Pancreas (tissue), 10 donors: ENCODE results near the gene GABARAPL2. TPM values are rescaled to one million over a fixed set of nuclear protein-coding genes. Genes with fewer than 3 reads are reported as not detected.

Experiments
- ATAC-seq, 4 donors: fragments of 200-7000 bp; cut with Tn5 transposase; one replicate each; pipeline versions ENCODE4 v1.8.0 to v1.9.1; 2020; ENCODE audit warnings: mild to moderate bottlenecking in 4 of 4, moderate library complexity in 4 of 4
- DNase-seq, 6 donors: peaks; one replicate each; pipeline ENCODE4 v3.0.0-alpha.2; 2020
- FAIRE-seq: peaks from 2 replicates; lab custom pipeline; 2012; peaks lifted over from hg19 to GRCh38; lab: Jason Lieb, UNC
- H3K27ac ChIP-seq, 4 donors: fragments of 200-600 bp; sonication (generic); 1 replicate in 3 of 4; 2 replicates in 1 of 4; pipeline versions ENCODE4 v1.5.0 to v1.8.0; 2020
- H3K27me3 ChIP-seq, 4 donors: fragments of 200-600 bp; one replicate each; pipeline ENCODE4 v1.8.0; 2021
- H3K36me3 ChIP-seq, 3 donors: fragments of 200-600 bp; sonication (generic) in 1 of 3; one replicate each; pipeline versions ENCODE4 v1.5.0 to v1.8.0; 2020 to 2021
- H3K4me1 ChIP-seq, 3 donors: fragments of 200-600 bp; one replicate each; pipeline ENCODE4 v1.8.0; 2021
- H3K4me3 ChIP-seq, 4 donors: fragments of 200-600 bp; sonication (generic) in 2 of 4; one replicate each; pipeline versions ENCODE4 v1.5.0 to v1.8.0; 2020 to 2021
- H3K9me3 ChIP-seq, 4 donors: fragments of 200-600 bp; one replicate each; pipeline ENCODE4 v1.8.0; 2021
- CTCF ChIP-seq, 4 donors: fragments of 200-600 bp; sonication (generic) in 3 of 4; IDR thresholded peaks; one replicate each; pipeline versions ENCODE4 v1.5.0 to v1.8.0; 2021; ENCODE audit warnings: antibody characterized with exemption in 4 of 4
- WGBS, 2 donors: extraction: QIAGEN DNeasy Blood & Tissue Kit; methylation state at CpG; one replicate each; pipeline ENCODE4 v1.1.7; 2013; 5-methylcytosine and 5-hydroxymethylcytosine counted together
- intact Hi-C, 3 donors: fragments of 100-400 bp; cut with DNase I; formaldehyde crosslinking; loops; one replicate each; pipeline versions ENCODE4 v1.11.1 to v1.14.2; 2022
- polyA plus RNA-seq, 2 donors: library from polyadenylated mRNA; stranded (reverse); fragments of 200-250 nt; gene quantifications; one replicate each; pipeline ENCODE4 v1.2.3, GENCODE V29; 2013
- total RNA-seq, 6 donors: library from RNA; stranded (reverse); fragmentation: NEBNext Ultra II Directional in 4 of 6; extraction: Animal tissue kit (Norgen Biotek cat#: 25700) in 4 of 6; gene quantifications; one replicate each; pipeline versions ENCODE4 v1.2.1 to v1.2.4, GENCODE V29; 2021 to 2023
- donor health status: healthy with polysubstance abuse.
- donor health status: DM: no; HTN: no; CAD: no; lungs with moderate emphysema.
- donor health status: DM: no; HTN: no; CAD: no.
- donor health status: control.
- donor health status: control.
- donor health status: Bipolar disorder and iron deficiency.
- donor health status: DM: yes; HTN: yes; CAD: no.
- donor health status: DM: no; HTN: no; CAD: no.
- donor health status: DM: no; HTN: no; CAD: no.
- donor health status: DM: yes; HTN: yes; CAD: no.

The GABARAPL2 gene
- total and polyA plus RNA-seq, 8 donors, result 29.9 to 117 (median 40.3) TPM

GRCh38 chr16:75614066-75614897, 48.1 kb downstream of the GABARAPL2 start:
- TF ChIP-seq CTCF (IDR thresholded peaks at IDR 0.05), result no peak
- intact Hi-C loops, result no loop called here
- Histone ChIP-seq H3K27ac (no peak overlapping the region), H3K9me3 (no peaks in the 10 kb centered on the region), H3K36me3 (peaks cover 0 to 6% (median 0%) of the 10 kb centered on the region in 3 donors), H3K4me3 (no peak overlapping the region), H3K27me3 (no peaks in the 10 kb centered on the region), H3K4me1 (no peaks in the 10 kb centered on the region)
- DNase-seq, result no peak
- 96 to 99% methylated on average over 4 of the region's 4 CpGs for WGBS, 2 donors
- no peak for FAIRE-seq
- peak in 1 of 4 donors; percentile 38 for ATAC-seq

GRCh38 chr16:75615619-75616018, 49.4 kb downstream of the GABARAPL2 start:
- Histone ChIP-seq H3K36me3 (peaks cover 0 to 6% (median 0%) of the 10 kb centered on the region in 3 donors), H3K27ac (no peak overlapping the region), H3K9me3 (no peaks in the 10 kb centered on the region), H3K4me1 (no peaks in the 10 kb centered on the region), H3K4me3 (no peak overlapping the region), H3K27me3 (no peaks in the 10 kb centered on the region)
- DNase-seq, result no peak
- ATAC-seq, result no peak
- 99 to 100% methylated on average over 2 of the region's 2 CpGs for WGBS, 2 donors
- intact Hi-C loops, result no loop called here
- FAIRE-seq, result no peak
- no peak for TF ChIP-seq CTCF (IDR thresholded peaks at IDR 0.05)

GRCh38 chr16:75616521-75617010, 50.4 kb downstream of the GABARAPL2 start:
- Histone ChIP-seq H3K36me3 (peaks cover 0 to 6% (median 0%) of the 10 kb centered on the region in 3 donors), H3K4me1 (peaks cover 0 to 5% (median 0%) of the 10 kb centered on the region in 3 donors), H3K9me3 (no peaks in the 10 kb centered on the region), H3K4me3 (no peak overlapping the region), H3K27ac (no peak overlapping the region), H3K27me3 (no peaks in the 10 kb centered on the region)
- TF ChIP-seq CTCF (IDR thresholded peaks at IDR 0.05), result no peak
- intact Hi-C loops, result no loop called here
- 90 to 94% methylated on average over 4 of the region's 4 CpGs for whole genome bisulfite sequencing, 2 donors
- ATAC-seq (no peak), DNase-seq (no peak), FAIRE-seq (no peak)

- no peak for TF ChIP-seq CTCF (IDR thresholded peaks at IDR 0.05)
- ATAC-seq (no peak), DNase-seq (no peak), FAIRE-seq (no peak)
- no peak overlapping the region for H3K4me3 ChIP-seq
- no peak overlapping the region for H3K27ac ChIP-seq
- H3K9me3 ChIP-seq, result no peaks in the 10 kb centered on the region
- peaks cover 0 to 3% (median 0%) of the 10 kb centered on the region in 3 donors for H3K36me3 ChIP-seq
- intact Hi-C loops, result no loop called here
- no peaks in the 10 kb centered on the region for H3K27me3 ChIP-seq
- WGBS, 2 donors, result 86 to 94% methylated on average over 3 of the region's 3 CpGs
- H3K4me1 ChIP-seq, result peaks cover 2 to 7% (median 5%) of the 10 kb centered on the region in 3 donors
These were observed 50.9 kb downstream of the GABARAPL2 start for GRCh38 chr16:75617121-75617520.

- no peak overlapping the region for H3K4me3 ChIP-seq
- no peaks in the 10 kb centered on the region for H3K27me3 ChIP-seq
- DNase-seq, result no peak
- no peak for ATAC-seq
- no peak overlapping the region for H3K27ac ChIP-seq
- no peak for TF ChIP-seq CTCF (IDR thresholded peaks at IDR 0.05)
- 89 to 96% methylated on average over 2 of the region's 2 CpGs for WGBS, 2 donors
- H3K36me3 ChIP-seq, result no peaks in the 10 kb centered on the region
- intact Hi-C loops, result no loop called here
- peaks cover 5 to 9% (median 7%) of the 10 kb centered on the region in 3 donors for H3K4me1 ChIP-seq
- H3K9me3 ChIP-seq, result no peaks in the 10 kb centered on the region
- no peak for FAIRE-seq
These were observed 52.6 kb downstream of the GABARAPL2 start for GRCh38 chr16:75618780-75619179.
